HEK293 (cell line): ENCODE measurements around the gene SH3RF3.

Source experiments
- CTCF ChIP-seq: fragments of 450-650 bp; formaldehyde crosslinking; IDR thresholded peaks from 2 replicates; pipeline ENCODE4 v1.5.1; 2016; ENCODE audit warnings: missing biosample characterization, missing genetic modification characterization
- KLF16 ChIP-seq: fragments of 450-650 bp; formaldehyde crosslinking; IDR thresholded peaks from 2 replicates; pipeline ENCODE4 v1.5.1; 2017; ENCODE audit warnings: missing biosample characterization, missing genetic modification characterization
- RBAK ChIP-seq: fragments of 450-650 bp; formaldehyde crosslinking; IDR thresholded peaks from 2 replicates; pipeline ENCODE4 v1.5.1; 2016; ENCODE audit warnings: missing biosample characterization, missing genetic modification characterization
- ZBTB17 ChIP-seq: fragments of 450-650 bp; formaldehyde crosslinking; IDR thresholded peaks from 2 replicates; pipeline ENCODE4 v1.5.1; 2016; ENCODE audit warnings: missing biosample characterization, missing genetic modification characterization
- ZBTB21 ChIP-seq: fragments of 450-650 bp; formaldehyde crosslinking; IDR thresholded peaks from 2 replicates; pipeline ENCODE4 v1.5.1; 2017; ENCODE audit warnings: missing biosample characterization, missing genetic modification characterization
- ZNF24 ChIP-seq: fragments of 450-650 bp; formaldehyde crosslinking; IDR thresholded peaks from 2 replicates; pipeline ENCODE4 v1.5.1; 2016; ENCODE audit warnings: missing biosample characterization, missing genetic modification characterization

- TF ChIP-seq ZNF24 (tag by site-specific recombination), result no peak
- TF ChIP-seq CTCF (tag by site-specific recombination), result no peak
- TF ChIP-seq RBAK (tag by site-specific recombination), result no peak
- no peak for TF ChIP-seq ZBTB21
- no peak for TF ChIP-seq KLF16 (tag by site-specific recombination)
- no peak for TF ChIP-seq ZBTB17
Observed at GRCh38 chr2:109345091-109345490, 216.1 kb downstream of the SH3RF3 start.
